ENCODE data around the gene MIA2. TPM values are rescaled to one million over a fixed set of nuclear protein-coding genes. Genes with fewer than 3 reads are reported as not detected.

The MIA2 gene
- total RNA-seq, 1 experiment from 2014 or later: 15.0 TPM

GRCh38 chr14:39395555-39396254 lies 162.0 kb downstream of the MIA2 start:
- Histone ChIP-seq H3K14ac (ENCODE audit: insufficient read depth, low read length) (no peak overlapping the region), H3K23ac (ENCODE audit: insufficient read length, low read depth, low read length) (no peak overlapping the region), H3K79me2 (ENCODE audit: insufficient read depth, low read length) (no peaks in the 10 kb centered on the region), H4K5ac (ENCODE audit: insufficient read length, low read depth, low read length) (no peak overlapping the region), H2BK12ac (ENCODE audit: insufficient read length, low read depth, low read length) (no peak overlapping the region), H4K8ac (replicated peaks; ENCODE audit: insufficient read length, low read depth, low read length) (no peak overlapping the region), H2BK20ac (ENCODE audit: low read depth, low read length, poor library complexity, severe bottlenecking) (no peak overlapping the region), H3K27ac (ENCODE audit: insufficient read length, low read depth, low read length) (no peak overlapping the region), H4K91ac (ENCODE audit: insufficient read length, low read depth, low read length) (no peak overlapping the region), H3K9ac (ENCODE audit: extremely low read depth, insufficient read length, low read length) (no peak overlapping the region), H4K20me1 (ENCODE audit: control insufficient read depth, insufficient read depth, insufficient read length) (no peaks in the 10 kb centered on the region), H2BK120ac (ENCODE audit: low read depth, low read length, poor library complexity, severe bottlenecking) (no peak overlapping the region), H3K4me2 (ENCODE audit: insufficient read depth, insufficient read length, low read length) (no peak overlapping the region), H3K4ac (ENCODE audit: low read depth, low read length) (no peak overlapping the region), H2AFZ (ENCODE audit: low read length) (no peak overlapping the region), H3K23me2 (ENCODE audit: insufficient read length, low read depth, low read length, poor library complexity, severe bottlenecking) (no peaks in the 10 kb centered on the region), H2BK5ac (ENCODE audit: insufficient read length, low read length) (no peak overlapping the region), H3K4me1 (ENCODE audit: insufficient read depth, low read length) (no peaks in the 10 kb centered on the region), H2BK15ac (ENCODE audit: low read depth, low read length) (no peak overlapping the region), H3K79me1 (ENCODE audit: insufficient read depth, low read depth, low read length, poor library complexity, severe bottlenecking) (no peaks in the 10 kb centered on the region), H3K27me3 (ENCODE audit: insufficient read depth, low read length) (no peaks in the 10 kb centered on the region), H3K18ac (ENCODE audit: insufficient read length, low read depth, low read length) (no peak overlapping the region), H3K56ac (ENCODE audit: insufficient read length, low read depth, low read length) (no peak overlapping the region), H2AK5ac (ENCODE audit: insufficient read length, low read length) (no peak overlapping the region), H3K9me3 (ENCODE audit: control insufficient read depth, low read depth, low read length) (no peaks in the 10 kb centered on the region), H3T11ph (ENCODE audit: low read length) (no peak overlapping the region)
- TF ChIP-seq CTCF (conservative IDR thresholded peaks at IDR 0.05): no peak
- Mint-ChIP-seq H3K36me3 (ENCODE audit: insufficient read depth in 1 of 3, low read depth in 3 of 3) (peaks cover 0 to 2% (median 0%) of the 10 kb centered on the region in 3 experiments; a peak in 1 of 7 replicates), H3K4me1 (peaks cover 2% of the 10 kb centered on the region in 2 experiments; a peak in 2 of 4 replicates), H3K27me3 (ENCODE audit: low read depth) (no peaks in the 10 kb centered on the region), H3K27ac (no peak overlapping the region; a peak in 1 of 7 replicates), H3K4me3 (no peak overlapping the region), H3K9me3 (no peaks in the 10 kb centered on the region)
- no CpG with 5 or more reads among the region's 4 CpGs for WGBS (ENCODE audit: extremely low coverage, insufficient read length, low lambda C conversion rate)
- DNase-seq: no peak
